Ishikawa (cell line): ENCODE data around the gene RAET1G.

Source experiments
- CEBPB ChIP-seq: IDR thresholded peaks from 2 replicates; pipeline ENCODE4 v1.6.1; 2012
- CREB1 ChIP-seq: IDR thresholded peaks from 2 replicates; pipeline ENCODE4 v1.6.1; 2012; ENCODE audit warnings: low read depth
- EGR1 ChIP-seq: IDR thresholded peaks from 2 replicates; pipeline ENCODE4 v1.6.1; 2012
- EP300 ChIP-seq: IDR thresholded peaks from 2 replicates; pipeline ENCODE4 v1.6.1; 2012; ENCODE audit warnings: borderline replicate concordance
- FOXM1 ChIP-seq: IDR thresholded peaks from 2 replicates; pipeline ENCODE4 v1.6.1; 2012; ENCODE audit warnings: low read depth, borderline replicate concordance
- MAX ChIP-seq: IDR thresholded peaks from 2 replicates; pipeline ENCODE4 v1.6.1; 2012
- NFIC ChIP-seq: IDR thresholded peaks from 2 replicates; pipeline ENCODE4 v1.6.1; 2012
- RAD21 ChIP-seq: IDR thresholded peaks from 2 replicates; pipeline ENCODE4 v1.6.1; 2012; ENCODE audit warnings: low read depth
- TAF1 ChIP-seq: IDR thresholded peaks from 2 replicates; pipeline ENCODE4 v1.6.1; 2012; ENCODE audit warnings: low read depth, mild to moderate bottlenecking
- TCF12 ChIP-seq: IDR thresholded peaks from 2 replicates; pipeline ENCODE4 v1.6.1; 2012; ENCODE audit warnings: low read depth
- TEAD4 ChIP-seq: IDR thresholded peaks from 2 replicates; pipeline ENCODE4 v1.6.1; 2012
- YY1 ChIP-seq: IDR thresholded peaks from 2 replicates; pipeline ENCODE4 v1.6.1; 2012; ENCODE audit warnings: low read depth
- ZBTB7A ChIP-seq: IDR thresholded peaks from 2 replicates; pipeline ENCODE4 v1.6.1; 2012; ENCODE audit warnings: low read depth
- TF ChIP-seq, protein P1 (sequence below): IDR thresholded peaks from 2 replicates; pipeline ENCODE4 v1.6.1; 2012
- TF ChIP-seq, protein P2 (sequence below): IDR thresholded peaks from 2 replicates; pipeline ENCODE4 v1.6.1; 2012; ENCODE audit warnings: low read depth, mild to moderate bottlenecking

RAET1G gene

GRCh38 chr6:149919834-149920225 is 3.1 kb downstream of the RAET1G start:
- no peak for TF ChIP-seq TEAD4
- no peak for TF ChIP-seq TCF12
- TF ChIP-seq, protein P1, sequence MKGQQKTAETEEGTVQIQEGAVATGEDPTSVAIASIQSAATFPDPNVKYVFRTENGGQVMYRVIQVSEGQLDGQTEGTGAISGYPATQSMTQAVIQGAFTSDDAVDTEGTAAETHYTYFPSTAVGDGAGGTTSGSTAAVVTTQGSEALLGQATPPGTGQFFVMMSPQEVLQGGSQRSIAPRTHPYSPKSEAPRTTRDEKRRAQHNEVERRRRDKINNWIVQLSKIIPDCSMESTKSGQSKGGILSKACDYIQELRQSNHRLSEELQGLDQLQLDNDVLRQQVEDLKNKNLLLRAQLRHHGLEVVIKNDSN: no peak

DNA sequence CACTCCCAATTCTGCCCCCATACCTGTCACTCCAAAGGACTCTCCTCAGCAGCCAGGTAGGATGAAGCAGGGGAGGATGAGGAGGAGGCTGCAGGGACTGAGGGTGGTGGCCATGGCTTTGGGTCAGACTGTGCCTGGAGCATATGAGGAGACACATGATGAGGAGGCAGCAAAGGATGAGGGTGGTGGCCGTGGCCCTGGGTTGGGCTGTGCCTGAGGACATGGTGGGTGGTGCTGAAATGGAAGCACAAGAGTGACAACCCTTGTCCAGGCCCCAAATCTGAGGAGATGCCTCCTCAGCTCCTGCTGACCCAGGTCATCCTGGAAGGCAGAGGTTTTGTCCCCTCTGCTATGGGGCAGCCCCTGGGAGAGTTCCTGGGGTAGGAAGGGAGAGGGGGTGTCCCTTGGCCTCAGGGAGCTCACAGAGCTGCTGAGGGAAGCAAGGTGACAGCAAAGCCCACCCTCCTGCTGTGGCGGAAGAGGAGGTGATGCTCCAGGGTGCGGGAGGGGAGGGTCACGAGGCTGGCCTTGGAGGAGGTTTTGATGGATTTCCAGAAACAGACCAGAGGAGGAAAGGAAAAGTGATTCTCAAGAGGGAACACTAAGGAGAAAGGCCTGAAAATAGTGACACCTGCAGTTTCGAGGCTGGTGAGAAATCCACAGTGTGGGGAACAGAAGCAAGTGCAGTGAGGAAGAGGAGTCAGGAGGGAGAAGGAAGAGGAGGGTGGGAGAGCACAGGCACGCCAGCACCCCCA is 4.6 kb downstream of the RAET1G start:
- TF ChIP-seq MAX (no peak), EP300 (no peak)

DNA sequence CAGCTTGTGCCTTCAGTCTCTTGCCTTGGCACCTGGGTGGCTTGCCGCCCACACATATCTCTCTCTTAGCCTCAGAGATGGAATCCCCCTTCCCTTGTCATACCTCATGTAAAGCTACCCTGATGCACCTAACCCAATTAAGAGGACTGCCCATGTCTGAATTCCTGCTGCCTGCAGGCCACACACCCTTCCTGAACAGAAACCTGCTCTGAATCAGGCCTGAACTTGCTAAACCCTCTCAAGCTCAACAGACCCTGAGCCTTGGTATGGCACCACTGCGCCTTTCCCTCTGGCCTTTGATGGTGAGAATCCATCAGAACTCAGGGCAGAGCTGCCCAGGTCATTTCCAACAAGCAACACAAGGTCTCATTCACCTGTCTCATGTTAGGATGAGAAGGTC is 5.2 kb downstream of the RAET1G start:
- TF ChIP-seq FOXM1 (no peak), CREB1 (no peak), TEAD4 (no peak), EP300 (no peak)

GRCh38 chr6:149915970-149916865 is 6.7 kb downstream of the RAET1G start:
- TF ChIP-seq CEBPB: no peak
- TF ChIP-seq YY1: no peak
- TF ChIP-seq FOXM1: no peak
- TF ChIP-seq, protein P1: no peak
- TF ChIP-seq TEAD4: no peak
- TF ChIP-seq TAF1: no peak
- no peak for TF ChIP-seq NFIC
- TF ChIP-seq RAD21: no peak
- TF ChIP-seq ZBTB7A: no peak
- no peak for TF ChIP-seq EGR1

GRCh38 chr6:149913540-149914240 is 9.2 kb downstream of the RAET1G start:
- no peak for TF ChIP-seq NFIC
- TF ChIP-seq ZBTB7A: no peak
- TF ChIP-seq EP300: no peak
- no peak for TF ChIP-seq TEAD4
- TF ChIP-seq FOXM1: no peak
- no peak for TF ChIP-seq YY1
- no peak for TF ChIP-seq CEBPB
- no peak for TF ChIP-seq CREB1
- TF ChIP-seq, protein P2, sequence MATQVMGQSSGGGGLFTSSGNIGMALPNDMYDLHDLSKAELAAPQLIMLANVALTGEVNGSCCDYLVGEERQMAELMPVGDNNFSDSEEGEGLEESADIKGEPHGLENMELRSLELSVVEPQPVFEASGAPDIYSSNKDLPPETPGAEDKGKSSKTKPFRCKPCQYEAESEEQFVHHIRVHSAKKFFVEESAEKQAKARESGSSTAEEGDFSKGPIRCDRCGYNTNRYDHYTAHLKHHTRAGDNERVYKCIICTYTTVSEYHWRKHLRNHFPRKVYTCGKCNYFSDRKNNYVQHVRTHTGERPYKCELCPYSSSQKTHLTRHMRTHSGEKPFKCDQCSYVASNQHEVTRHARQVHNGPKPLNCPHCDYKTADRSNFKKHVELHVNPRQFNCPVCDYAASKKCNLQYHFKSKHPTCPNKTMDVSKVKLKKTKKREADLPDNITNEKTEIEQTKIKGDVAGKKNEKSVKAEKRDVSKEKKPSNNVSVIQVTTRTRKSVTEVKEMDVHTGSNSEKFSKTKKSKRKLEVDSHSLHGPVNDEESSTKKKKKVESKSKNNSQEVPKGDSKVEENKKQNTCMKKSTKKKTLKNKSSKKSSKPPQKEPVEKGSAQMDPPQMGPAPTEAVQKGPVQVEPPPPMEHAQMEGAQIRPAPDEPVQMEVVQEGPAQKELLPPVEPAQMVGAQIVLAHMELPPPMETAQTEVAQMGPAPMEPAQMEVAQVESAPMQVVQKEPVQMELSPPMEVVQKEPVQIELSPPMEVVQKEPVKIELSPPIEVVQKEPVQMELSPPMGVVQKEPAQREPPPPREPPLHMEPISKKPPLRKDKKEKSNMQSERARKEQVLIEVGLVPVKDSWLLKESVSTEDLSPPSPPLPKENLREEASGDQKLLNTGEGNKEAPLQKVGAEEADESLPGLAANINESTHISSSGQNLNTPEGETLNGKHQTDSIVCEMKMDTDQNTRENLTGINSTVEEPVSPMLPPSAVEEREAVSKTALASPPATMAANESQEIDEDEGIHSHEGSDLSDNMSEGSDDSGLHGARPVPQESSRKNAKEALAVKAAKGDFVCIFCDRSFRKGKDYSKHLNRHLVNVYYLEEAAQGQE: no peak
- TF ChIP-seq TAF1: no peak
- TF ChIP-seq, protein P1: no peak
- TF ChIP-seq RAD21: no peak
- TF ChIP-seq MAX: no peak
- TF ChIP-seq EGR1: no peak
- no peak for TF ChIP-seq TCF12

GRCh38 chr6:149913085-149913484 is 9.8 kb downstream of the RAET1G start:
- TF ChIP-seq, protein P1: no peak
- TF ChIP-seq EGR1: no peak
- no peak for TF ChIP-seq TEAD4
- no peak for TF ChIP-seq EP300
- no peak for TF ChIP-seq CREB1
- no peak for TF ChIP-seq MAX
- TF ChIP-seq TCF12: no peak
- TF ChIP-seq FOXM1: no peak
- no peak for TF ChIP-seq RAD21
- TF ChIP-seq YY1: no peak
- no peak for TF ChIP-seq TAF1
- no peak for TF ChIP-seq CEBPB
- TF ChIP-seq ZBTB7A: no peak
- no peak for TF ChIP-seq NFIC
- TF ChIP-seq, protein P2: no peak
